HEK293 (cell line): ENCODE data around the gene RBBP8NL.

Source experiments
- CTCF ChIA-PET: fragments of 350-600 bp; formaldehyde crosslinking; extraction: SDS; loops from one replicate; lab custom pipeline; 2021; ENCODE audit warnings: antibody characterized with exemption; lab: Yijun Ruan, JAX
- POLR2A ChIA-PET: fragments of 300-600 bp; formaldehyde crosslinking; extraction: SDS; loops from one replicate; lab custom pipeline; 2020; ENCODE audit warnings: antibody characterized with exemption, inconsistent platforms; lab: Yijun Ruan, JAX
- H3K27ac ChIP-seq: fragments of 200-500 bp; sonication (Bioruptor generic); 2 replicates; pipeline ENCODE4 v1.5.1; 2014; ENCODE audit warnings: low read depth, low read length, control low read depth, inconsistent platforms; ENCODE audit errors: extremely low read depth
- H3K36me3 ChIP-seq, 2 experiments: fragments of 200-500 bp in 1 of 2; sonication (Bioruptor generic) in 1 of 2; 1 replicate in 1 of 2; 2 replicates in 1 of 2; pipeline ENCODE4 v1.5.1; 2014 to 2017; ENCODE audit warnings: inconsistent platforms in 2 of 2, low read length in 2 of 2; ENCODE audit not compliant: control insufficient read depth in 2 of 2, insufficient read depth in 1 of 2
- H3K4me1 ChIP-seq: fragments of 200-500 bp; sonication (Bioruptor generic); 2 replicates; pipeline ENCODE4 v1.5.1; 2014; ENCODE audit warnings: mild to moderate bottlenecking, low read length, inconsistent platforms; ENCODE audit not compliant: control insufficient read depth, insufficient read depth
- H3K4me3 ChIP-seq: 2 replicates; pipeline ENCODE4 v1.5.1; 2011; ENCODE audit warnings: low read depth, mild to moderate bottlenecking, control low read depth, low read length, moderate library complexity
- H3K9me3 ChIP-seq: fragments of 200-500 bp; sonication (Bioruptor generic); 2 replicates; pipeline ENCODE4 v1.5.1; 2014; ENCODE audit warnings: low read depth, low read length, inconsistent platforms; ENCODE audit not compliant: control insufficient read depth, insufficient read depth
- EGR2 ChIP-seq: fragments of 450-650 bp; formaldehyde crosslinking; IDR thresholded peaks from 2 replicates; pipeline ENCODE4 v1.5.1; 2016; ENCODE audit warnings: low read depth, missing biosample characterization, missing genetic modification characterization
- GLI4 ChIP-seq: fragments of 450-650 bp; formaldehyde crosslinking; IDR thresholded peaks from 2 replicates; pipeline ENCODE4 v1.5.1; 2016; ENCODE audit warnings: missing biosample characterization, missing genetic modification characterization
- MYNN ChIP-seq: fragments of 450-650 bp; formaldehyde crosslinking; IDR thresholded peaks from 2 replicates; pipeline ENCODE4 v1.5.1; 2016; ENCODE audit warnings: missing biosample characterization, missing genetic modification characterization, borderline replicate concordance
- REPIN1 ChIP-seq: fragments of 450-650 bp; formaldehyde crosslinking; IDR thresholded peaks from 2 replicates; pipeline ENCODE4 v1.5.1; 2017; ENCODE audit warnings: missing biosample characterization, missing genetic modification characterization, low read depth
- ZBTB10 ChIP-seq: fragments of 450-650 bp; formaldehyde crosslinking; IDR thresholded peaks from 2 replicates; pipeline ENCODE4 v1.5.1; 2016; ENCODE audit warnings: missing biosample characterization, missing genetic modification characterization
- ZBTB21 ChIP-seq: fragments of 450-650 bp; formaldehyde crosslinking; IDR thresholded peaks from 2 replicates; pipeline ENCODE4 v1.5.1; 2017; ENCODE audit warnings: missing biosample characterization, missing genetic modification characterization
- ZBTB6 ChIP-seq: fragments of 450-650 bp; formaldehyde crosslinking; IDR thresholded peaks from 2 replicates; pipeline ENCODE4 v1.5.1; 2017; ENCODE audit warnings: missing biosample characterization, missing genetic modification characterization
- ZFP69B ChIP-seq: fragments of 450-650 bp; formaldehyde crosslinking; IDR thresholded peaks from 2 replicates; pipeline ENCODE4 v1.5.1; 2016; ENCODE audit warnings: missing biosample characterization, missing genetic modification characterization
- ZNF132 ChIP-seq: fragments of 450-650 bp; formaldehyde crosslinking; IDR thresholded peaks from 2 replicates; pipeline ENCODE4 v1.5.1; 2017; ENCODE audit warnings: missing biosample characterization, missing genetic modification characterization, borderline replicate concordance
- ZNF140 ChIP-seq: fragments of 450-650 bp; formaldehyde crosslinking; IDR thresholded peaks from 2 replicates; pipeline ENCODE4 v1.5.1; 2016; ENCODE audit warnings: missing biosample characterization, missing genetic modification characterization
- ZNF146 ChIP-seq: fragments of 450-650 bp; formaldehyde crosslinking; IDR thresholded peaks from 2 replicates; pipeline ENCODE4 v1.5.1; 2016; ENCODE audit warnings: missing biosample characterization, missing genetic modification characterization
- ZNF19 ChIP-seq: fragments of 450-650 bp; formaldehyde crosslinking; IDR thresholded peaks from 2 replicates; pipeline ENCODE4; 2016; ENCODE audit warnings: missing biosample characterization, missing genetic modification characterization, low read depth
- ZNF24 ChIP-seq: fragments of 450-650 bp; formaldehyde crosslinking; IDR thresholded peaks from 2 replicates; pipeline ENCODE4 v1.5.1; 2016; ENCODE audit warnings: missing biosample characterization, missing genetic modification characterization
- ZNF280C ChIP-seq: fragments of 450-650 bp; formaldehyde crosslinking; IDR thresholded peaks from 2 replicates; pipeline ENCODE4 v1.5.1; 2016; ENCODE audit warnings: missing biosample characterization, missing genetic modification characterization
- ZNF292 ChIP-seq: fragments of 450-650 bp; formaldehyde crosslinking; IDR thresholded peaks from 2 replicates; pipeline ENCODE4 v1.5.1; 2016; ENCODE audit warnings: low read depth, missing biosample characterization, missing genetic modification characterization, borderline replicate concordance
- ZNF423 ChIP-seq: fragments of 450-650 bp; formaldehyde crosslinking; IDR thresholded peaks from 2 replicates; pipeline ENCODE4 v1.5.1; 2016; ENCODE audit warnings: missing biosample characterization, missing genetic modification characterization
- ZNF48 ChIP-seq: fragments of 450-650 bp; formaldehyde crosslinking; IDR thresholded peaks from 2 replicates; pipeline ENCODE4 v1.5.1; 2016; ENCODE audit warnings: missing biosample characterization, missing genetic modification characterization
- ZNF561 ChIP-seq: fragments of 450-650 bp; IDR thresholded peaks from 2 replicates; pipeline ENCODE4 v1.5.1; 2018; ENCODE audit warnings: missing biosample characterization, missing genetic modification characterization, borderline replicate concordance
- ZNF629 ChIP-seq: fragments of 450-650 bp; formaldehyde crosslinking; IDR thresholded peaks from 2 replicates; pipeline ENCODE4 v1.5.1; 2017; ENCODE audit warnings: missing biosample characterization, missing genetic modification characterization
- TF ChIP-seq, protein P1 (sequence below): fragments of 450-650 bp; formaldehyde crosslinking; IDR thresholded peaks from 2 replicates; pipeline ENCODE4 v1.5.1; 2017; ENCODE audit warnings: missing biosample characterization, missing genetic modification characterization
- TF ChIP-seq, protein P2 (sequence below): fragments of 450-650 bp; formaldehyde crosslinking; IDR thresholded peaks from 2 replicates; pipeline ENCODE4 v1.5.1; 2017; ENCODE audit warnings: missing biosample characterization, missing genetic modification characterization
- TF ChIP-seq, protein P3 (sequence below): fragments of 450-650 bp; formaldehyde crosslinking; IDR thresholded peaks from 2 replicates; pipeline ENCODE4 v1.5.1; 2016; ENCODE audit warnings: missing biosample characterization, missing genetic modification characterization
- TF ChIP-seq, protein P4 (sequence below): fragments of 450-650 bp; formaldehyde crosslinking; IDR thresholded peaks from 2 replicates; pipeline ENCODE4 v1.5.1; 2016; ENCODE audit warnings: missing biosample characterization, missing genetic modification characterization

The RBBP8NL gene

GRCh38 chr20:62409931-62410745 is 17.2 kb downstream of the RBBP8NL start:
- Histone ChIP-seq H3K4me1 (peaks cover 6% of the 10 kb centered on the region; the same call in 1 of the 2 replicates), H3K9me3 (no peaks in the 10 kb centered on the region), H3K4me3 (no peak overlapping the region), H3K27ac (no peak overlapping the region), H3K36me3 (peaks cover 0 to 1% of the 10 kb centered on the region in 2 experiments; a peak in 1 of 3 replicates)
- ChIA-PET CTCF (interaction anchor here (0.6 to 3.1 kb wide), 21 partner anchors 8 to 384 kb away, joined by 3 to 18 read pairs (median 4); no protein-coding TSS in a partner anchor), POLR2A (interaction anchor here (1.2 kb wide), 1 partner anchor 23 kb away, joined by 6 read pairs; the partner anchor contains the start of gene RPS21)
- TF ChIP-seq ZNF629 (tag by site-specific recombination) (peak; percentile 68; the same call in 1 of the 2 replicates), ZNF48 (tag by site-specific recombination) (no peak), ZFP69B (tag by site-specific recombination) (0 out of 2 replicates have a peak, but pooled peaks have one; percentile 16), REPIN1 (tag by site-specific recombination) (no peak), ZNF280C (tag by site-specific recombination) (no peak), ZNF561 (tag by site-specific recombination) (peak; percentile 20; the same call in 1 of the 2 replicates), ZNF140 (no peak), MYNN (tag by site-specific recombination) (no peak), ZNF19 (no peak), EGR2 (peak; percentile 96), GLI4 (tag by site-specific recombination) (no peak), ZNF132 (tag by site-specific recombination) (no peak), ZBTB6 (tag by site-specific recombination) (no peak), ZBTB21 (tag by site-specific recombination) (0 out of 2 replicates have a peak, but pooled peaks have one; percentile 13), ZNF146 (tag by site-specific recombination) (no peak), ZNF423 (peak; percentile 88), ZNF24 (tag by site-specific recombination) (0 out of 2 replicates have a peak, but pooled peaks have one; percentile 49), ZBTB10 (tag by site-specific recombination) (0 out of 2 replicates have a peak, but pooled peaks have one; percentile 25), ZNF292 (no peak)
- TF ChIP-seq, protein P1, sequence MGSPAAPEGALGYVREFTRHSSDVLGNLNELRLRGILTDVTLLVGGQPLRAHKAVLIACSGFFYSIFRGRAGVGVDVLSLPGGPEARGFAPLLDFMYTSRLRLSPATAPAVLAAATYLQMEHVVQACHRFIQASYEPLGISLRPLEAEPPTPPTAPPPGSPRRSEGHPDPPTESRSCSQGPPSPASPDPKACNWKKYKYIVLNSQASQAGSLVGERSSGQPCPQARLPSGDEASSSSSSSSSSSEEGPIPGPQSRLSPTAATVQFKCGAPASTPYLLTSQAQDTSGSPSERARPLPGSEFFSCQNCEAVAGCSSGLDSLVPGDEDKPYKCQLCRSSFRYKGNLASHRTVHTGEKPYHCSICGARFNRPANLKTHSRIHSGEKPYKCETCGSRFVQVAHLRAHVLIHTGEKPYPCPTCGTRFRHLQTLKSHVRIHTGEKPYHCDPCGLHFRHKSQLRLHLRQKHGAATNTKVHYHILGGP (tag by site-specific recombination) = no peak
- TF ChIP-seq, protein P2, sequence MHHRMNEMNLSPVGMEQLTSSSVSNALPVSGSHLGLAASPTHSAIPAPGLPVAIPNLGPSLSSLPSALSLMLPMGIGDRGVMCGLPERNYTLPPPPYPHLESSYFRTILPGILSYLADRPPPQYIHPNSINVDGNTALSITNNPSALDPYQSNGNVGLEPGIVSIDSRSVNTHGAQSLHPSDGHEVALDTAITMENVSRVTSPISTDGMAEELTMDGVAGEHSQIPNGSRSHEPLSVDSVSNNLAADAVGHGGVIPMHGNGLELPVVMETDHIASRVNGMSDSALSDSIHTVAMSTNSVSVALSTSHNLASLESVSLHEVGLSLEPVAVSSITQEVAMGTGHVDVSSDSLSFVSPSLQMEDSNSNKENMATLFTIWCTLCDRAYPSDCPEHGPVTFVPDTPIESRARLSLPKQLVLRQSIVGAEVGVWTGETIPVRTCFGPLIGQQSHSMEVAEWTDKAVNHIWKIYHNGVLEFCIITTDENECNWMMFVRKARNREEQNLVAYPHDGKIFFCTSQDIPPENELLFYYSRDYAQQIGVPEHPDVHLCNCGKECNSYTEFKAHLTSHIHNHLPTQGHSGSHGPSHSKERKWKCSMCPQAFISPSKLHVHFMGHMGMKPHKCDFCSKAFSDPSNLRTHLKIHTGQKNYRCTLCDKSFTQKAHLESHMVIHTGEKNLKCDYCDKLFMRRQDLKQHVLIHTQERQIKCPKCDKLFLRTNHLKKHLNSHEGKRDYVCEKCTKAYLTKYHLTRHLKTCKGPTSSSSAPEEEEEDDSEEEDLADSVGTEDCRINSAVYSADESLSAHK (tag by site-specific recombination) = no peak
- TF ChIP-seq, protein P3, sequence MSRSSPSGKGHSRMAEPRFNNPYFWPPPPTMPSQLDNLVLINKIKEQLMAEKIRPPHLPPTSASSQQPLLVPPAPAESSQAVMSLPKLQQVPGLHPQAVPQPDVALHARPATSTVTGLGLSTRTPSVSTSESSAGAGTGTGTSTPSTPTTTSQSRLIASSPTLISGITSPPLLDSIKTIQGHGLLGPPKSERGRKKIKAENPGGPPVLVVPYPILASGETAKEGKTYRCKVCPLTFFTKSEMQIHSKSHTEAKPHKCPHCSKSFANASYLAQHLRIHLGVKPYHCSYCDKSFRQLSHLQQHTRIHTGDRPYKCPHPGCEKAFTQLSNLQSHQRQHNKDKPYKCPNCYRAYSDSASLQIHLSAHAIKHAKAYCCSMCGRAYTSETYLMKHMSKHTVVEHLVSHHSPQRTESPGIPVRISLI (tag by site-specific recombination) = no peak
- TF ChIP-seq, protein P4, sequence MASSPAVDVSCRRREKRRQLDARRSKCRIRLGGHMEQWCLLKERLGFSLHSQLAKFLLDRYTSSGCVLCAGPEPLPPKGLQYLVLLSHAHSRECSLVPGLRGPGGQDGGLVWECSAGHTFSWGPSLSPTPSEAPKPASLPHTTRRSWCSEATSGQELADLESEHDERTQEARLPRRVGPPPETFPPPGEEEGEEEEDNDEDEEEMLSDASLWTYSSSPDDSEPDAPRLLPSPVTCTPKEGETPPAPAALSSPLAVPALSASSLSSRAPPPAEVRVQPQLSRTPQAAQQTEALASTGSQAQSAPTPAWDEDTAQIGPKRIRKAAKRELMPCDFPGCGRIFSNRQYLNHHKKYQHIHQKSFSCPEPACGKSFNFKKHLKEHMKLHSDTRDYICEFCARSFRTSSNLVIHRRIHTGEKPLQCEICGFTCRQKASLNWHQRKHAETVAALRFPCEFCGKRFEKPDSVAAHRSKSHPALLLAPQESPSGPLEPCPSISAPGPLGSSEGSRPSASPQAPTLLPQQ = peak; percentile 61
